ENCODE data around the gene DNTTIP2. TPM values are rescaled to one million over a fixed set of nuclear protein-coding genes. Genes with fewer than 3 reads are reported as not detected.
"Not testable (repeated sequence)": the region's sequence is repeated elsewhere in the genome, so short reads cannot be mapped to it uniquely, and the experiment has no call there.

DNTTIP2 gene
- 10 to 100 TPM; 65.2 to 66.6 TPM for total RNA-seq

- ChIA-PET POLR2A (interaction anchor here (1.1 to 3.3 kb wide), 13 partner anchors 9 to 688 kb away, joined by 3 to 24 read pairs (median 6); partner anchors contain the start of genes DR1 and GCLM), CTCF (interaction anchor here (0.6 to 2.7 kb wide), 6 partner anchors 29 to 250 kb away, joined by 3 to 14 read pairs (median 4); partner anchors contain the start of gene GCLM)
- Mint-ChIP-seq H3K9me3 (no peaks in the 10 kb centered on the region), H3K4me3 (peak within 1 kb of the TSS; percentile 88), H3K27ac (peak within 1 kb of the TSS; percentile 90), H3K36me3 (ENCODE audit: low read depth) (peaks cover 45% of the 10 kb centered on the region), H3K27me3 (no peaks in the 10 kb centered on the region), H3K4me1 (peaks cover 52% of the 10 kb centered on the region)
- peak; percentile 93 for DNase-seq
Measured at GRCh38 chr1:93878889-93879586, at the start of gene DNTTIP2. DNTTIP2 (minus strand) TSS chr1:93879206; CDS start chr1:93879148, 58 bp downstream.

- H3K27me3 Mint-ChIP-seq, result peaks cover 20% of the 10 kb centered on the region
Measured at GRCh38 chr1:93925206-93925605, 46.2 kb upstream of the DNTTIP2 start.

GRCh38 chr1:93919780-93920179, 40.8 kb upstream of the DNTTIP2 start:
- Mint-ChIP-seq H3K4me3 (no peak overlapping the region), H3K9me3 (no peaks in the 10 kb centered on the region), H3K27me3 (peaks cover 5% of the 10 kb centered on the region), H3K27ac (no peak overlapping the region), H3K36me3 (ENCODE audit: low read depth) (no peaks in the 10 kb centered on the region), H3K4me1 (no peaks in the 10 kb centered on the region)
- POLR2A ChIA-PET, result no interaction called here
- CTCF ChIA-PET, result no interaction called here
- no peak for DNase-seq

More at GRCh38 chr1:93925206-93925605, 46.2 kb upstream of the DNTTIP2 start:
- ChIA-PET POLR2A (no interaction called here), CTCF (no interaction called here)
- no peak overlapping the region for H3K4me3 Mint-ChIP-seq
- peaks cover 9% of the 10 kb centered on the region for H3K9me3 Mint-ChIP-seq
- no peak for DNase-seq
- no peaks in the 10 kb centered on the region for H3K4me1 Mint-ChIP-seq
- no peaks in the 10 kb centered on the region for H3K36me3 Mint-ChIP-seq (ENCODE audit: low read depth)
- no peak overlapping the region for H3K27ac Mint-ChIP-seq

GRCh38 chr1:93917302-93917701, 38.3 kb upstream of the DNTTIP2 start:
- ChIA-PET CTCF (no interaction called here), POLR2A (no interaction called here)
- peaks cover 23% of the 10 kb centered on the region for H3K27me3 Mint-ChIP-seq
- no peaks in the 10 kb centered on the region for H3K9me3 Mint-ChIP-seq
- no peaks in the 10 kb centered on the region for H3K4me1 Mint-ChIP-seq
- H3K4me3 Mint-ChIP-seq, result no peak overlapping the region
- DNase-seq, result no peak
- peaks cover 3% of the 10 kb centered on the region for H3K36me3 Mint-ChIP-seq (ENCODE audit: low read depth)
- no peak overlapping the region for H3K27ac Mint-ChIP-seq

GRCh38 chr1:93910880-93911279, 31.9 kb upstream of the DNTTIP2 start:
- POLR2A ChIA-PET, result interaction anchor here (2.3 kb wide), 1 partner anchor 32 kb away, joined by 24 read pairs; the partner anchor contains the start of gene DNTTIP2
- H3K27me3 Mint-ChIP-seq, result peaks cover 26% of the 10 kb centered on the region
- H3K27ac Mint-ChIP-seq; DNase-seq; H3K9me3 Mint-ChIP-seq; H3K36me3 Mint-ChIP-seq (ENCODE audit: low read depth): not testable (repeated sequence)
- CTCF ChIA-PET, result interaction anchor here (0.9 to 2.6 kb wide), 5 partner anchors 13 to 129 kb away, joined by 3 to 14 read pairs (median 9); partner anchors contain the start of gene DNTTIP2
- peaks cover 27% of the 10 kb centered on the region for H3K4me1 Mint-ChIP-seq
- H3K4me3 Mint-ChIP-seq, result peak overlapping the region; percentile 2

GRCh38 chr1:93910305-93910704, 31.3 kb upstream of the DNTTIP2 start:
- ChIA-PET POLR2A (interaction anchor here (1.2 to 4.0 kb wide), 4 partner anchors 31 to 64 kb away, joined by 3 to 24 read pairs (median 10); partner anchors contain the start of gene DNTTIP2), CTCF (interaction anchor here (0.6 to 2.6 kb wide), 14 partner anchors 8 to 311 kb away, joined by 3 to 14 read pairs (median 5); partner anchors contain the start of gene DNTTIP2)
- H3K4me1 Mint-ChIP-seq, result peaks cover 30% of the 10 kb centered on the region
- DNase-seq, result no peak
- H3K36me3 Mint-ChIP-seq (ENCODE audit: low read depth), result peaks cover 3% of the 10 kb centered on the region
- no peaks in the 10 kb centered on the region for H3K9me3 Mint-ChIP-seq
- peak overlapping the region; percentile 70 for H3K27ac Mint-ChIP-seq
- H3K4me3 Mint-ChIP-seq, result peak overlapping the region; percentile 81
- H3K27me3 Mint-ChIP-seq, result peaks cover 26% of the 10 kb centered on the region

GRCh38 chr1:93909146-93910050, 30.4 kb upstream of the DNTTIP2 start, which contains the start of gene GCLM:
GCLM (minus strand) TSS chr1:93909430; CDS start chr1:93909163, 267 bp downstream.
- H3K4me3 Mint-ChIP-seq, result peak within 1 kb of the TSS; percentile 83
- peaks cover 37% of the 10 kb centered on the region for H3K4me1 Mint-ChIP-seq
- peak; percentile 91 for DNase-seq
- peak within 1 kb of the TSS; percentile 86 for H3K27ac Mint-ChIP-seq
- peaks cover 3% of the 10 kb centered on the region for H3K36me3 Mint-ChIP-seq (ENCODE audit: low read depth)
- peaks cover 21% of the 10 kb centered on the region for H3K27me3 Mint-ChIP-seq
- ChIA-PET CTCF (interaction anchor here (0.6 to 2.6 kb wide), 18 partner anchors 9 to 312 kb away, joined by 3 to 14 read pairs (median 4); partner anchors contain the start of gene DNTTIP2), POLR2A (interaction anchor here (0.7 to 4.0 kb wide), 6 partner anchors 30 to 151 kb away, joined by 3 to 24 read pairs (median 3); partner anchors contain the start of gene DNTTIP2)
- no peaks in the 10 kb centered on the region for H3K9me3 Mint-ChIP-seq

GRCh38 chr1:93908394-93909145, 29.6 kb upstream of the DNTTIP2 start:
- Mint-ChIP-seq H3K36me3 (ENCODE audit: low read depth) (peaks cover 5% of the 10 kb centered on the region), H3K4me1 (peaks cover 46% of the 10 kb centered on the region)

GRCh38 chr1:93907718-93908117, 28.7 kb upstream of the DNTTIP2 start:
- Mint-ChIP-seq H3K9me3 (no peaks in the 10 kb centered on the region), H3K4me1 (peaks cover 46% of the 10 kb centered on the region), H3K27ac (peak overlapping the region; percentile 52), H3K36me3 (ENCODE audit: low read depth) (peaks cover 6% of the 10 kb centered on the region), H3K4me3 (peak overlapping the region; percentile 63), H3K27me3 (peaks cover 8% of the 10 kb centered on the region)
- POLR2A ChIA-PET, result interaction anchor here (1.6 to 4.0 kb wide), 2 partner anchors 28 to 62 kb away, joined by 14 to 17 read pairs; partner anchors contain the start of gene DNTTIP2
- no peak for DNase-seq
- CTCF ChIA-PET, result interaction anchor here (1.0 to 1.2 kb wide), 3 partner anchors 21 to 278 kb away, joined by 3 to 4 read pairs (median 4); partner anchors contain the start of gene DNTTIP2

More at GRCh38 chr1:93908394-93909145, 29.6 kb upstream of the DNTTIP2 start:
- POLR2A ChIA-PET, result interaction anchor here (1.0 to 4.0 kb wide), 4 partner anchors 29 to 151 kb away, joined by 3 to 24 read pairs (median 16); partner anchors contain the start of gene DNTTIP2
- DNase-seq, result peak; percentile 64
- peak overlapping the region; percentile 86 for H3K27ac Mint-ChIP-seq
- no peaks in the 10 kb centered on the region for H3K9me3 Mint-ChIP-seq
- H3K4me3 Mint-ChIP-seq, result peak overlapping the region; percentile 83
- CTCF ChIA-PET, result interaction anchor here (0.6 to 2.6 kb wide), 12 partner anchors 11 to 495 kb away, joined by 3 to 14 read pairs (median 4); partner anchors contain the start of gene DNTTIP2
- peaks cover 14% of the 10 kb centered on the region for H3K27me3 Mint-ChIP-seq

- CTCF ChIA-PET, result no interaction called here
- Mint-ChIP-seq H3K4me3 (no peak overlapping the region), H3K27ac (no peak overlapping the region), H3K36me3 (ENCODE audit: low read depth) (peaks cover 11% of the 10 kb centered on the region), H3K27me3 (no peaks in the 10 kb centered on the region), H3K9me3 (no peaks in the 10 kb centered on the region), H3K4me1 (peaks cover 52% of the 10 kb centered on the region)
- POLR2A ChIA-PET, result interaction anchor here (4.0 kb wide), 1 partner anchor 60 kb away, joined by 17 read pairs; no protein-coding TSS in a partner anchor
- no peak for DNase-seq
Measured at GRCh38 chr1:93906480-93906879, 27.5 kb upstream of the DNTTIP2 start.

GRCh38 chr1:93905734-93906133, 26.7 kb upstream of the DNTTIP2 start:
- Mint-ChIP-seq H3K4me3 (no peak overlapping the region), H3K27me3 (no peaks in the 10 kb centered on the region), H3K27ac (no peak overlapping the region), H3K4me1 (peaks cover 52% of the 10 kb centered on the region), H3K36me3 (ENCODE audit: low read depth) (peaks cover 18% of the 10 kb centered on the region), H3K9me3 (no peaks in the 10 kb centered on the region)
- ChIA-PET CTCF (no interaction called here), POLR2A (no interaction called here)
- DNase-seq, result no peak
